ENCODE data around the gene GLIS1. TPM values are rescaled to one million over a fixed set of nuclear protein-coding genes. Genes with fewer than 3 reads are reported as not detected.

GLIS1 gene
- total RNA-seq, 1 donor from 2014 or later = 1.6 TPM

- peaks cover 29% of the 10 kb centered on the region for H3K4me1 Mint-ChIP-seq
- no peaks in the 10 kb centered on the region for H3K9me3 Mint-ChIP-seq
- peaks cover 47% of the 10 kb centered on the region for H3K27me3 Mint-ChIP-seq (ENCODE audit: low read depth)
- H3K27ac Mint-ChIP-seq = no peak overlapping the region
- no peak for DNase-seq (ENCODE audit: low spot score in 2 of 2, unreplicated experiment in 2 of 2)
- no peak overlapping the region for H3K4me3 Mint-ChIP-seq
- H3K36me3 Mint-ChIP-seq = no peaks in the 10 kb centered on the region
- no peak for TF ChIP-seq CTCF (IDR thresholded peaks at IDR 0.05; ENCODE audit: unreplicated experiment)
Measured at GRCh38 chr1:53509775-53510174, 229.2 kb downstream of the GLIS1 start.

GRCh38 chr1:53508991-53509666, 229.8 kb downstream of the GLIS1 start:
- no peak for DNase-seq (ENCODE audit: low spot score in 2 of 2, unreplicated experiment in 2 of 2)
- Mint-ChIP-seq H3K27me3 (ENCODE audit: low read depth) (peaks cover 43% of the 10 kb centered on the region), H3K27ac (no peak overlapping the region), H3K36me3 (no peaks in the 10 kb centered on the region), H3K4me3 (no peak overlapping the region), H3K4me1 (peaks cover 29% of the 10 kb centered on the region), H3K9me3 (no peaks in the 10 kb centered on the region)
- TF ChIP-seq CTCF (IDR thresholded peaks at IDR 0.05; ENCODE audit: unreplicated experiment) = no peak

- peaks cover 31% of the 10 kb centered on the region for H3K4me1 Mint-ChIP-seq
- peaks cover 46% of the 10 kb centered on the region for H3K27me3 Mint-ChIP-seq (ENCODE audit: low read depth)
- H3K9me3 Mint-ChIP-seq = no peaks in the 10 kb centered on the region
- DNase-seq (ENCODE audit: low spot score in 2 of 2, unreplicated experiment in 2 of 2) = no peak
- no peak overlapping the region for H3K4me3 Mint-ChIP-seq
- H3K27ac Mint-ChIP-seq = no peak overlapping the region
- H3K36me3 Mint-ChIP-seq = no peaks in the 10 kb centered on the region
- no peak for TF ChIP-seq CTCF (IDR thresholded peaks at IDR 0.05; ENCODE audit: unreplicated experiment)
Measured at GRCh38 chr1:53508056-53508990, 230.6 kb downstream of the GLIS1 start.

GRCh38 chr1:53507116-53507820, 231.7 kb downstream of the GLIS1 start:
- Mint-ChIP-seq H3K4me1 (peaks cover 21% of the 10 kb centered on the region), H3K4me3 (no peak overlapping the region), H3K27ac (no peak overlapping the region), H3K36me3 (no peaks in the 10 kb centered on the region), H3K27me3 (ENCODE audit: low read depth) (peaks cover 46% of the 10 kb centered on the region), H3K9me3 (no peaks in the 10 kb centered on the region)
- no peak for TF ChIP-seq CTCF (IDR thresholded peaks at IDR 0.05; ENCODE audit: unreplicated experiment)
- DNase-seq (ENCODE audit: low spot score in 2 of 2, unreplicated experiment in 2 of 2) = no peak

GRCh38 chr1:53506355-53507050, 232.5 kb downstream of the GLIS1 start:
- Mint-ChIP-seq H3K27me3 (ENCODE audit: low read depth) (peaks cover 47% of the 10 kb centered on the region), H3K4me1 (peaks cover 13% of the 10 kb centered on the region), H3K9me3 (no peaks in the 10 kb centered on the region), H3K27ac (no peak overlapping the region), H3K36me3 (no peaks in the 10 kb centered on the region), H3K4me3 (no peak overlapping the region)
- no peak for TF ChIP-seq CTCF (IDR thresholded peaks at IDR 0.05; ENCODE audit: unreplicated experiment)
- no peak for DNase-seq (ENCODE audit: low spot score in 2 of 2, unreplicated experiment in 2 of 2)

Measured in mesothelial cell of epicardium (in vitro differentiated cells).